ENCODE data around the gene RACGAP1. TPM values are rescaled to one million over a fixed set of nuclear protein-coding genes. Genes with fewer than 3 reads are reported as not detected.

The RACGAP1 gene
- polyA plus RNA-seq, 4 donors = 45.4 to 50.4 (median 49.6) TPM

DNA sequence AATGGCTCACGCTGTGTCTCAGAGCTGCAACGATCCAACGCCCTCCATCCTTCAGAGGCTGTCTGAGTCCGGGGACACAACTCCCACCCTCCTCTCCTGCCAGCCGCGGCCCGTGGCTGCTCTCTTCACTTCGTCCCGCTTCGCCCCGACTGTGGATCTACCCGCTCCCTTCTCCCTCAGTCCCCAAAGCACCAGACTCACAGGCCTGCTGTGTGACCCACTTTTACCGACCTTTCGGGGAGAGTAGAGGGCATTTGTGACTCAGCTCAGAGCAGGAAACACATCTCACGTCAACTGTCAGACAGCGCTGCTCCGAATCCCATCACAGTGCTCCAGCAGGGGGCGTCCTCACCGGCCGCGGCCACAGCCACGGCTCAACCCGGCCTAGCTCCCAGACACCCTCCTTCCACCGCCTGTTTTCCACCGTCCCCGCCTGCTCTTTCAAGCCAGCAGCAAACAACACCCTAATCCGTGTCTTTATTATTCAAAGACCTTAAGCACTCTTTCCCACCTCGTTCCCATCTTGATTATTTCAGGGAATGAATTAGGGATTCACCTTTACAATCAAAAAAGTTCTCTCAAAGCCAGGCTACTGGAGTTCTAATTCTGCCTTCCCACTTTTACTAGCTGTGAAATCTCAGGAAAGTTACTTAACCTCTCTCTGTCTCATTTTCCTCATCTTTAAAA lies 79.8 kb downstream of the RACGAP1 start:
- peak in 2 of 4 donors; percentile 55 to 62 for DNase-seq (ENCODE audit: low read depth in 4 of 4, low spot score in 3 of 4)

DNA sequence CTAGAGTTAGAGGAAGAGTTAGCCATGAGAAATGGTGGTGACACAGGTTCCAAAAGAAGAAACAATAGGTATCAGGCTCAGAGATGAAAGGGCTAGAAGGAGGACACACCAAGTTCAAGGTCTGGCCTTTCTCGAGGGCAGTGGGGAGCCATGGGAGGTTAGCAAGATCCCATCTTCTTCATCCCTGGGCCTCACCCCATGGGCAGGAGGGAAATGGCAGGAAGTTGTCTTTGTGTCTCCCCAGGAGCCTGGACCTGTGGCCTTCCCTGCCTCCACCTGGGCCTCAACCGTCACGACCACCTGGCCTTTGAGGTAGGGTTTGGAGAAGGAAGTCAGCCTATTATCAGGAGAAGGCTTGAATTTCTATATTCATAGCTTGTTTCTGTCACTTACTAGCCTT lies 80.6 kb downstream of the RACGAP1 start:
- no peak for DNase-seq (ENCODE audit: low read depth in 4 of 4, low spot score in 3 of 4)

DNA sequence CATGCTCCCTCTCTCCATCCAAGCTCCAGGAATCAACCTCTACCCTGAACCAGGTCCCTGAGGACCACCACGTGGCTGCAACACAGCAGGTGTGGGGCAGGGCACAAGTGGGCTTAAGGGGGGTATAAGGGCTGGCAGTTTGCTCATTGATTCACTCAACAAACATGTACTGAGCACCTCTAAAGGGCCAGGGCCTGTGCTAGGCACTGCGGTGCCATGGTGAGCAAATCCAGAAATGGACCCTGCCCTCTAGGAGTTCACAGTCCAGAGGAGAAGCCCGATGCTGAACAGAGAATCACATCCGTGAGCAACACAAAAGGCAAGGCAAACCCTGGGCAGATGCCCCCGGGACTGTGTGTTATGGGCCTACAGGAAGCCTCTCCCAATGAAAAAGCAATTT lies 81.2 kb downstream of the RACGAP1 start:
- no peak for DNase-seq (ENCODE audit: low read depth in 4 of 4, low spot score in 3 of 4)

DNA sequence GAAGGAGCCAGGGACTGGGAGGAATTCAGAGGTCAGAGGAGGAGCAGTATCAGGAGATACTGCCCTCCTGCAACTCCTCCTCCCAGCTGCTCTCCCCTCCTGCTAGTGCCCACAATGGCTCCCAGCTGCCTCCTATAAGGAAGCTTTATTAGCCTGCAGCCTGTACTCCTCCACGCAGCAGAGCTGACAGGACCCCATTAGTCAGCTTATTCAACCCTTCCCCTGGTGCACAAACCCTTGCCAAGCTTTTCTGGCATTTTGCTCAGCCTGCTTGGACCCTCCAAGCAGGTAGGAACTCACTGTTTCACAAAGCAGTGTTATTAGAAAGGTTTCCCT lies 81.7 kb downstream of the RACGAP1 start:
- DNase-seq (ENCODE audit: low read depth in 4 of 4, low spot score in 3 of 4) = no peak

DNA sequence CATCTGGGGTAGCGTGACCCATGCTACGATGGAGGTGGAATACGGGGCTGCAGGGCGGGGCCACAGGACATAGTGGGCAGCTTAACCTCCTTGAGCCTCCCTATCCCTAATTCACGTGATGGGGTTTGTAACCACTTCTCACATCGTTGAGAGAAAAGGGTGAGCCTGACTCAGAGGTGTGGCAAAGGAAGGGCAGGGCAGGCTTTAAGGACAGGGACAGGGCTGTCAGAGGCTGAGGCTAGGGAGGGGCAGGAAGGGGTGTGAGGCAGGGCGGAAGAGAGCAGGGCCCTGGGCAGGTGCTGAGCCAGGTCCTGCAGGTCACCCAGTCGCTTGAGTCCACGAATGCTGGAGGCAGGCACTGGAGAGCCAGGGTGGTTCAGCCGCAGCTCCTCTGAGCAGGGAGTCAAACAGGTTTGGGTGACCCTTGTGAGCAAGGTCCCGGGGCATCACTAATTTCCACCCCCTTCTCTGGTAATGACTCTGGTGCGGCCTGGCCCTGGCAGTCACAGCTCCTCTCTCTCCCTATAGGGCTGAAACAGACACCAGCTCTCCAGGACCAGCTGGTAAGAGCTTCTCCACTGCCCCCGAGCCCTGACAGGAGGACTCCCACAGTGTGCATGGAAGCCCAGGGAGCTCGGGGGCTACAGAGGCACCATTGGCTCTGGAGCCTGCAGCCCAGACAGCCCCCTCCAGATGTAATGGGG lies 82.2 kb downstream of the RACGAP1 start:
- no peak for DNase-seq (ENCODE audit: low read depth in 4 of 4, low spot score in 3 of 4)

DNA sequence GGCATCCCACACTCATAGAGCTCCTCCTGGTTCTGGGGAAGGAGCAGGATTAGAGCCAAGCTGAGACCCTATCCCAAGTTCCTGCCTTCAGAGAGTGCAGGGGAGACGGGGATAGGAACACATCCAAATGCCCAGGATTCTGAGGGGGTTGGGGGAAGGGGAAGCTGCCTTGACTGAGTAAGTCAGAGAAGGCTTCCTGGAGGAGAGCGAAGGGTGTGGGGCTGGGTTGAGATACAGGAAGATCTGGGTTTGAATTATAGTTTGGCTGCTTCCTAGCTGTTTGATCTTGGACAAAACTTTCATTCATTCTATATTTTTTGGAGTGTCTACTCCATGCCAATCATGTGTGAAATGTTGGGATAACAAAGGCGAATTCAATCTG lies 82.8 kb downstream of the RACGAP1 start:
- no peak for DNase-seq (ENCODE audit: low read depth in 4 of 4, low spot score in 3 of 4)

DNA sequence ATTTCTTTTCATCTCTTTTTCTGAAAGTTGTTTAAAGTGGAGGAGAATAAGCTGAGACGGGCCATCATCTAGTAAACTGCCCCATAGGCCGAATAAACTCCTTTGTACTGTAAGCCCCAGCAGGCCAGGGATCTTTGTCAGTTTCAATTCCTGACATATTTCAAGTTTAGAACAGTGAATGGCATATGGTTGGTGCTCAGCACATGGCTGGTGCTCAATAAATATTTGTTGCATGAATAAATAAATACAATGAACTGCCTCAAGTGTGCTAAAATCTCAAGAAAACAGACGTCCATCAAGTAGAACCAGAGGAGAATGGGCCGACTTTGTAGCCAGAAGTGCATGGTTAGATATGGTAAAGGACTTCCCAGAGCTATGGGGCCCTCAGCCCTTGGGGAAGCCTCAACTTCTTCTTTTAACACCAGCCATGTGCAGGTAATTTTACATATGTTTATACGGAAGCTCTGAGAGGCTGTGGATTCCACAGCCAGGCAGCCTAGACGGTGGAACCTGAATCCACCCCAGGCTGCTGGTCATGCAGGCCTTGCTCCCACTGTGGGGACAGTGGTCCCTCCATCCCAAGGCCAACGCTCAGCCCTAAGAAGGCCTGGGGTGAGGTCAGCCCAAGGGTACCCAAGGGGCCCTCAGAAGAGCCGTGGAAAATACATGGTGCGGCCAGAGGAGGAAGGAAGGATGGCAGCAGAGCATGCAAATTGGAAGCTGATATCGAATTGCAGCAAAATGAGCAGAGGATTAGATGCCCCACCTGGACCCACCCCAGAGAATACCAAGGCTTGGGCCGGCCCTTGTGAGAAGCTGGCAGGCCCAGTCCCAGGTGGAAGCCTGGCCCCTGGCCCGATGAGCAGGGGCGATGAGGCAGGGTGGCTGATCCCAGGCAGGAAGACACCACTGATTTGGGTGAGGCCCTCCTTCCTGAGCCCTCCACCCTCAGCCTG lies 83.5 kb downstream of the RACGAP1 start:
- no peak for DNase-seq (ENCODE audit: low read depth in 4 of 4, low spot score in 3 of 4)

DNA sequence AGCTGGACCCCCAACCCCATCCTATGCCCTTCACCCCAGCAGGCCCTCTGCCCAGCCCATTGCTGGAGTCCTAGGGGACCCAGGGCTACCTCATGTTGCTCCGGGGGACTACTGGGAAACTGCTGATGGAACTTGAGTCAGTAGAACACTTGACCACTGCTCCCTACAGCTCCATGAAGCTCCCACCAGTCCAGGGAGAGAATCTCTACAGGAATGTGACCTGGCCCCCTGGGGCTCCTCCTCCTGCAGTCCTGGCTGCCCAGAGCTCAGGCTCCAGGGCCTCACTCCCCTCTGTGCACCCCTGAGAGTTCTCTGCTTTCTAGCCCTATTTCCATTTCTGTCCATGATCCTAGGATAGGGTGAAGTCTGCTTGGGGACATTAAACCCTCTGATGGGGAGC lies 85.6 kb downstream of the RACGAP1 start:
- no peak for DNase-seq (ENCODE audit: low read depth in 4 of 4, low spot score in 3 of 4)

DNA sequence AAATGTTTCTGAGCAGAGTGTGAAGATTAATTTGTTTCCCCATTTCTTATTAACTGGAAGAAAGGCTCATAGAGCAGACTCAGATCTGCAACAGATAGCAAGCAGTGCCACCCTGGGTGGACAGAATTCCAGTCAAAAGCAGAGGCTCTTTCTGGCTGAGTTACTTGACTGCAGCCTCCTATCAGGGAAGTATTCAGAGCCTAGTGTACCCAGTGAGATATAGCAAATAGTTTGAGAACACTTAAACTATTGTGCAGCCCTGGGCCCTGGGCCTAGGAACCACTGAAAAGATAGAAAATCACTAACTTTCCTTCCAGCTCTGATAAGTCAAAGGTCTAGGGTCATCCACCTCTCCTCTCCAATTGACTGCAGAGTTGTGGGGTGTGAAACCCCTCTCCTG lies 86.0 kb downstream of the RACGAP1 start:
- DNase-seq (ENCODE audit: low read depth in 4 of 4, low spot score in 3 of 4) = no peak

Other genes with a start within 250 kb of the RACGAP1 start
- gene NCKAP5L, start 197.1 kb downstream of the RACGAP1 start, polyA plus RNA-seq (ENCODE audit: insufficient read length in 4 of 4) = 10 to 100 TPM; 14.1 to 24.3 (median 19.1) TPM
- gene BCDIN3D, start 182.4 kb downstream of the RACGAP1 start, polyA plus RNA-seq (ENCODE audit: insufficient read length in 4 of 4) = 1 to 10 TPM; 5.3 to 9.6 (median 8.3) TPM
- gene FAIM2, start 121.6 kb downstream of the RACGAP1 start, polyA plus RNA-seq (ENCODE audit: insufficient read length in 4 of 4) = 10 to 100 TPM in 1 of 4 donors, 1 to 10 TPM in 3; 3.3 to 35.7 (median 3.9) TPM
- gene AQP2, start 74.8 kb downstream of the RACGAP1 start, polyA plus RNA-seq (ENCODE audit: insufficient read length in 4 of 4) = 100 to 1,000 TPM in 3 of 4 donors, under 1 TPM in 1; 0.76 to 242 (median 119) TPM
- 1 to 10 TPM; 2.0 to 6.8 (median 3.4) TPM for gene AQP5, start 63.6 kb downstream of the RACGAP1 start, polyA plus RNA-seq (ENCODE audit: insufficient read length in 4 of 4)
- 10 to 100 TPM in 3 of 4 donors, under 1 TPM in 1; 0.94 to 19.2 (median 16.6) TPM for gene AQP6, start 52.5 kb downstream of the RACGAP1 start, polyA plus RNA-seq (ENCODE audit: insufficient read length in 4 of 4)
- gene ASIC1, start 32.1 kb upstream of the RACGAP1 start, polyA plus RNA-seq (ENCODE audit: insufficient read length in 4 of 4) = 10 to 100 TPM in 1 of 4 donors, 1 to 10 TPM in 3; 4.3 to 21.4 (median 4.9) TPM
- gene SMARCD1, start 59.8 kb upstream of the RACGAP1 start, polyA plus RNA-seq (ENCODE audit: insufficient read length in 4 of 4) = 100 to 1,000 TPM; 102 to 183 (median 175) TPM
- 10 to 100 TPM in 3 of 4 donors, 1 to 10 TPM in 1; 1.5 to 72.2 (median 46.0) TPM for gene GPD1, start 78.5 kb upstream of the RACGAP1 start, polyA plus RNA-seq (ENCODE audit: insufficient read length in 4 of 4)
- 10 to 100 TPM; 35.6 to 54.2 (median 52.2) TPM for gene COX14, start 86.7 kb upstream of the RACGAP1 start, polyA plus RNA-seq (ENCODE audit: insufficient read length in 4 of 4)
- gene CERS5, start 141.9 kb upstream of the RACGAP1 start, polyA plus RNA-seq (ENCODE audit: insufficient read length in 4 of 4) = 10 to 100 TPM; 66.2 to 82.3 (median 75.8) TPM